Pancreas (tissue), 10 donors: Measurements from ENCODE around the gene CNEP1R1. TPM values are rescaled to one million over a fixed set of nuclear protein-coding genes. Genes with fewer than 3 reads are reported as not detected.

Experiments
- ATAC-seq, 4 donors: fragments of 200-7000 bp; cut with Tn5 transposase; one replicate each; pipeline versions ENCODE4 v1.8.0 to v1.9.1; 2020; ENCODE audit warnings: mild to moderate bottlenecking in 4 of 4, moderate library complexity in 4 of 4
- DNase-seq, 6 donors: peaks; one replicate each; pipeline ENCODE4 v3.0.0-alpha.2; 2020
- FAIRE-seq: peaks from 2 replicates; lab custom pipeline; 2012; peaks lifted over from hg19 to GRCh38; lab: Jason Lieb, UNC
- H3K27ac ChIP-seq, 4 donors: fragments of 200-600 bp; sonication (generic); 1 replicate in 3 of 4; 2 replicates in 1 of 4; pipeline versions ENCODE4 v1.5.0 to v1.8.0; 2020
- H3K27me3 ChIP-seq, 4 donors: fragments of 200-600 bp; one replicate each; pipeline ENCODE4 v1.8.0; 2021
- H3K36me3 ChIP-seq, 3 donors: fragments of 200-600 bp; sonication (generic) in 1 of 3; one replicate each; pipeline versions ENCODE4 v1.5.0 to v1.8.0; 2020 to 2021
- H3K4me1 ChIP-seq, 3 donors: fragments of 200-600 bp; one replicate each; pipeline ENCODE4 v1.8.0; 2021
- H3K4me3 ChIP-seq, 4 donors: fragments of 200-600 bp; sonication (generic) in 2 of 4; one replicate each; pipeline versions ENCODE4 v1.5.0 to v1.8.0; 2020 to 2021
- H3K9me3 ChIP-seq, 4 donors: fragments of 200-600 bp; one replicate each; pipeline ENCODE4 v1.8.0; 2021
- WGBS, 2 donors: extraction: QIAGEN DNeasy Blood & Tissue Kit; methylation state at CpG; one replicate each; pipeline ENCODE4 v1.1.7; 2013; 5-methylcytosine and 5-hydroxymethylcytosine counted together
- intact Hi-C, 3 donors: fragments of 100-400 bp; cut with DNase I; formaldehyde crosslinking; loops; one replicate each; pipeline versions ENCODE4 v1.11.1 to v1.14.2; 2022
- polyA plus RNA-seq, 2 donors: library from polyadenylated mRNA; stranded (reverse); fragments of 200-250 nt; gene quantifications; one replicate each; pipeline ENCODE4 v1.2.3, GENCODE V29; 2013
- total RNA-seq, 6 donors: library from RNA; stranded (reverse); fragmentation: NEBNext Ultra II Directional in 4 of 6; extraction: Animal tissue kit (Norgen Biotek cat#: 25700) in 4 of 6; gene quantifications; one replicate each; pipeline versions ENCODE4 v1.2.1 to v1.2.4, GENCODE V29; 2021 to 2023
- TF ChIP-seq, protein P1 (sequence below), 4 donors: fragments of 200-600 bp; sonication (generic) in 3 of 4; IDR thresholded peaks; one replicate each; pipeline versions ENCODE4 v1.5.0 to v1.8.0; 2021; ENCODE audit warnings: antibody characterized with exemption in 4 of 4
- donor health status: healthy with polysubstance abuse.
- donor health status: DM: no; HTN: no; CAD: no; lungs with moderate emphysema.
- donor health status: DM: no; HTN: no; CAD: no.
- donor health status: control.
- donor health status: control.
- donor health status: Bipolar disorder and iron deficiency.
- donor health status: DM: yes; HTN: yes; CAD: no.
- donor health status: DM: no; HTN: no; CAD: no.
- donor health status: DM: no; HTN: no; CAD: no.
- donor health status: DM: yes; HTN: yes; CAD: no.

The CNEP1R1 gene
- total and polyA plus RNA-seq, 8 donors, result 3.9 to 10.2 (median 6.3) TPM

DNA sequence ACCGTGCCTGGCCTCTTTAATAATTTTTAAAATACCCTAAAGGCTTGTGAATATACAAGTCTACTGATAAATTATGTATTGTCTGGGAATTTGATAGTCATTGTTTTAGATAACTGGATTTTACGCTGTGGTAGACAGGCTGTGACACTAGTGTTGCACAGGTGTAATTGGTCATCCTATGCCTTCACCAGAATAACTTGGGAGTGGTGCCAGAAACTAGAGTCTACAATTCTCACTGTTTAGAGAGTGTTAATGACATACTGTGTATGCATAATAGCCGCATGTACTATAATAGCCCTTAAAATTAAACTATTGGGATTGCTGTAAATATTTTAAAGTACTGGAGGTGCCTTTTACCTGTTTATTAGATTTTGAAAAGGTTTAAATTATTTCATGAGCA lies 11.4 kb downstream of the CNEP1R1 start:
- H3K36me3 ChIP-seq, result peaks cover 0 to 14% (median 0%) of the 10 kb centered on the region in 3 donors
- peaks cover 0 to 12% (median 0%) of the 10 kb centered on the region in 3 donors for H3K4me1 ChIP-seq
- FAIRE-seq, result no peak
- no peak overlapping the region for H3K4me3 ChIP-seq
- TF ChIP-seq, protein P1, sequence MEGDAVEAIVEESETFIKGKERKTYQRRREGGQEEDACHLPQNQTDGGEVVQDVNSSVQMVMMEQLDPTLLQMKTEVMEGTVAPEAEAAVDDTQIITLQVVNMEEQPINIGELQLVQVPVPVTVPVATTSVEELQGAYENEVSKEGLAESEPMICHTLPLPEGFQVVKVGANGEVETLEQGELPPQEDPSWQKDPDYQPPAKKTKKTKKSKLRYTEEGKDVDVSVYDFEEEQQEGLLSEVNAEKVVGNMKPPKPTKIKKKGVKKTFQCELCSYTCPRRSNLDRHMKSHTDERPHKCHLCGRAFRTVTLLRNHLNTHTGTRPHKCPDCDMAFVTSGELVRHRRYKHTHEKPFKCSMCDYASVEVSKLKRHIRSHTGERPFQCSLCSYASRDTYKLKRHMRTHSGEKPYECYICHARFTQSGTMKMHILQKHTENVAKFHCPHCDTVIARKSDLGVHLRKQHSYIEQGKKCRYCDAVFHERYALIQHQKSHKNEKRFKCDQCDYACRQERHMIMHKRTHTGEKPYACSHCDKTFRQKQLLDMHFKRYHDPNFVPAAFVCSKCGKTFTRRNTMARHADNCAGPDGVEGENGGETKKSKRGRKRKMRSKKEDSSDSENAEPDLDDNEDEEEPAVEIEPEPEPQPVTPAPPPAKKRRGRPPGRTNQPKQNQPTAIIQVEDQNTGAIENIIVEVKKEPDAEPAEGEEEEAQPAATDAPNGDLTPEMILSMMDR (IDR thresholded peaks at IDR 0.05), result no peak
- no peaks in the 10 kb centered on the region for H3K27me3 ChIP-seq
- peak in 1 of 4 donors; percentile 48 for ATAC-seq
- no peaks in the 10 kb centered on the region for H3K9me3 ChIP-seq
- intact Hi-C loops, result no loop called here
- DNase-seq, result no peak
- WGBS, 2 donors, result 86 to 87% methylated on average over 3 of the region's 3 CpGs
- H3K27ac ChIP-seq, result no peak overlapping the region

DNA sequence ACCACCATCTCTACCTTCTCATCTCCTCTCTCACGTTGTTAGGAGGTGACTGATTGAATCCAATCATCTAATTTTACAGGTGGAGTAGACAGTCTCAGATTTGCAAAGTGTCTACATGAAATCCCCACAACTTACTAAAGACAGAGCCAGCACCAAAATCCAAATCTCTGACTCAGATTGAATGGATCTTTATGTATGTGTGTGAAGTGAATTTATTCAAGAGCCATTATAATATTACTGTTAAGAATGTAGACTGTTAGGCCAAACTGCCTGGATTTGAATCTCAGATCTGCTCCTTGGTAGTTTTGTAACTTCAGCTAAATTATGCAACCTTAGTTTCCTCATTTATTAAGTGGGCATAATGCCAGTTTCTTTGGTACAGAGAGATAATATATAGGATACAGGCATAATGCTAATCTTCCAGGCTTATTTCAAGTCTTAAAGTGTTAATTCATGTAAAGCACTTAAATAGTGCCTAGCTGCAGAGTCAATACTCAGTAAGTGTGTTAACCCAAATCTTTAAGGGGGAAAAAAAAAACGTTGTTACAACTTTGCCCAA lies 12.7 kb downstream of the CNEP1R1 start:
- TF ChIP-seq, protein P1 (IDR thresholded peaks at IDR 0.05), result no peak
- Histone ChIP-seq H3K4me3 (no peak overlapping the region), H3K9me3 (no peaks in the 10 kb centered on the region), H3K27ac (peak overlapping the region in 1 of 4 donors; percentile 44), H3K4me1 (peaks cover 0 to 12% (median 0%) of the 10 kb centered on the region in 3 donors), H3K36me3 (peaks cover 0 to 6% (median 0%) of the 10 kb centered on the region in 3 donors), H3K27me3 (no peaks in the 10 kb centered on the region)
- intact Hi-C loops, result no loop called here
- 34 to 35% methylated on average over 2 of the region's 2 CpGs for WGBS, 2 donors
- FAIRE-seq (no peak), ATAC-seq (peak in 3 of 4 donors; percentile 31 to 58 (median 48)), DNase-seq (no peak)

DNA sequence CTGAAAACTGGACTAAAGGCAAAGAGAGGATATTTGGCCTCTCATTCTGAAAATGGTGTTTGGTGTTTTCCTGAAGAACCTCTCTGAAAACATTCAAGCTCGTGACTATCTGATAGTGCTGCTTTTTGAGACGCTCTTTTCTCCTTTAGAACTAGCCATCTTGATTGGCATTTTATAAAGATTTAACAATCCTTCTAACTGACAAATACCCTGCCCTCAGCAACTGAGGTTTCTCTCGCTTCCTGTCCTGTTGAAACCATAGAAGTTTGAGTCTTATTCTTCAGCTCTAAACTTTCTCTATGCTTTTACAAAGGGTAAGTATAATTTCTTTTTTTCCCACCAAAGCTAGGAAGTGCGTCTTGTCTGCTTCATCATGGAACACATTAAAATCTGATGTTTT lies 13.3 kb downstream of the CNEP1R1 start:
- Histone ChIP-seq H3K9me3 (no peaks in the 10 kb centered on the region), H3K4me3 (no peak overlapping the region), H3K27ac (peak overlapping the region in 2 of 4 donors; percentile 28 to 44), H3K4me1 (peaks cover 0 to 12% (median 0%) of the 10 kb centered on the region in 3 donors), H3K36me3 (peaks cover 0 to 6% (median 0%) of the 10 kb centered on the region in 3 donors), H3K27me3 (no peaks in the 10 kb centered on the region)
- TF ChIP-seq, protein P1 (IDR thresholded peaks at IDR 0.05), result no peak
- intact Hi-C loops, result no loop called here
- FAIRE-seq, result no peak
- WGBS, 2 donors, result 66 to 67% methylated on average over 4 of the region's 4 CpGs
- ATAC-seq, result peak in 1 of 4 donors; percentile 21
- DNase-seq, result no peak

DNA sequence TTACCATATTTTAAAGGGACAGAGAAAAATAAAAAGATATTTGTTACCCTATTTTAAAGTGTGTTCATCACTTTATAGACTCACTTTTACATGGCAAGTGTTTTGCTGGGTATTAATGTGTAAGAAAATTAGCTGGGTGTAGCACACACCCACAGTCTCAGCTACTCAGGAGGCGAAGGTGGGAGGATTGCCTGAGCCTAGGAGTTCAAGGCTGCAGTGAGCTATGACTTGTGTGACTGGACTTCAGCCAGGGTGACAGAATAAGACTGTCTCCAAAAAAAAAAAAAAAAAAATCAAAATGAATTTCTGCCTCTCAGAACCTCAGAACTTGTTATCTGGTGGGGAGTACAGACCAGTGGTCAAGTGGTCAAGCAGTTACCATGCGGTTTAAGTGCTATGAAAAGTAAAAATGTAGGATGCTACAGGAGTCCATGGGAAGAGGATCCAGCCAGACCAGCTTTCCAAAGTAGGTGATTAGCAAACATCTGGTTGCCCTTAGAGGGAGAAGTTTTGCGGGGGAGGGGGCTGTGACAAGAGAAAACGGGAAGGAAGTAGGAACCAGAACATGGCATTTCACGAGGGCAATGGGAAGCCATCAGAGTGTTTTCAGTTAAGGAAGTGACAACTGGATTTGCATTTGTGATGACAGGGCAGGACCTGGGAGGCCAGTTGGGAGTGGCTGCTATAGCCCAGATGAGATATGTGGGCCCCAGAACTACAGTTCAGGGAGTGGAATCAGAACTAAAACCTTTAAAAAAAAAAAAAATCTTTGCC lies 13.9 kb downstream of the CNEP1R1 start:
- H3K4me1 ChIP-seq, result peaks cover 0 to 12% (median 0%) of the 10 kb centered on the region in 3 donors
- ATAC-seq, result peak in 3 of 4 donors; percentile 55 to 82 (median 75)
- WGBS, 2 donors, result 77 to 85% methylated on average over 5 of the region's 5 CpGs
- no peaks in the 10 kb centered on the region for H3K9me3 ChIP-seq
- no peaks in the 10 kb centered on the region for H3K27me3 ChIP-seq
- no peak for FAIRE-seq
- H3K4me3 ChIP-seq, result no peak overlapping the region
- DNase-seq, result peak in 2 of 6 donors; percentile 5 to 56
- intact Hi-C loops, result no loop called here
- peaks cover 0 to 4% (median 0%) of the 10 kb centered on the region in 3 donors for H3K36me3 ChIP-seq
- H3K27ac ChIP-seq, result peak overlapping the region in 2 of 4 donors; percentile 28 to 44
- TF ChIP-seq, protein P1 (IDR thresholded peaks at IDR 0.05), result no peak
